ENCODE data around the gene CD2BP2. TPM values are rescaled to one million over a fixed set of nuclear protein-coding genes. Genes with fewer than 3 reads are reported as not detected.

The CD2BP2 gene
- total and polyA plus RNA-seq, 2 of the 13 experiments (the other 11 are each of a cell fraction or from before 2014, with no cell fraction given), result 24.9 to 54.6 TPM

DNA sequence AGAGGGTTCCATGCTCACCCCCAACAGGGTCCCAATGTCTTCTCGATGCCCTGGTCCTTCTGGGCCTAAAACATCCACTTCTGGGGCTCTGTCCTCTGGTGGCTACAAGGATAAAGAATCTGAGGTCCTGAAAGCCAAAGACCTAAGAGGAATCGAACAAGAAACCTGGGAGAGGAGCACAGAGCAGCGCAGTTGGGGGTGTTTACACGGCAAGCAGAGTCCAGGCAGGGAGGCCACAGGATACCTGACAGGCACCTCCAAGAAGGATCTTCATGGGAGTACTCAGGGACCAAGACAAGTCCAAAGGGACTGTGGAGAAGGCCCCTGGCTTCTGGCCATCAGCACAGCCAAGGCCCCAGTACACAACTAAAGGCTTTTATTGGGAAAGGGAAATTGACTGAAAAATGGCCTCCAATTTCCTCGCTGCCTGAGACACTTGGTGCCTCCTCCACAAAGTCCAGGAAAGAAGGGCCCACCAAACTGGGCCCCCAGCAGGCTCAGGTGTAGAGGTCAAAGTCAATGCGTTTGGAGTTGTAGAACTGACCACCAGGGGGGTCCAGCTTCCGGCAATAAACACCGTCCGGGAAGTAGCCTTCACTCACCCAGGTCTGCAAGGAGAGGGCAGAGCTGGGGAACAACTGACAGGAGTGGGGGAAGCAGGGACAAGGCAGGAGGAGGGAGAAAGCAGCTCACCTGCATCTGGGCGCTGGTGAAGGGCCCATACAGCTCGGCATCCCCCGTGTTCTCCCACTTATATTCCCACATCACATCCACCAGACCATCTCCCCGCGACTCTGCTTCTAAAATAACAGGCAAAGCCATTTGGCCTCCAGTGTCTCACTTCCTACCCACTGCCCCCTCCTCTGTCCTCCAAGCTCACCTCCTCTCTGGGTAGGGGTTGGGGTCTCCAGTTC is 2.4 kb downstream of the CD2BP2 start (continued):
- TF ChIP-seq, protein P1, sequence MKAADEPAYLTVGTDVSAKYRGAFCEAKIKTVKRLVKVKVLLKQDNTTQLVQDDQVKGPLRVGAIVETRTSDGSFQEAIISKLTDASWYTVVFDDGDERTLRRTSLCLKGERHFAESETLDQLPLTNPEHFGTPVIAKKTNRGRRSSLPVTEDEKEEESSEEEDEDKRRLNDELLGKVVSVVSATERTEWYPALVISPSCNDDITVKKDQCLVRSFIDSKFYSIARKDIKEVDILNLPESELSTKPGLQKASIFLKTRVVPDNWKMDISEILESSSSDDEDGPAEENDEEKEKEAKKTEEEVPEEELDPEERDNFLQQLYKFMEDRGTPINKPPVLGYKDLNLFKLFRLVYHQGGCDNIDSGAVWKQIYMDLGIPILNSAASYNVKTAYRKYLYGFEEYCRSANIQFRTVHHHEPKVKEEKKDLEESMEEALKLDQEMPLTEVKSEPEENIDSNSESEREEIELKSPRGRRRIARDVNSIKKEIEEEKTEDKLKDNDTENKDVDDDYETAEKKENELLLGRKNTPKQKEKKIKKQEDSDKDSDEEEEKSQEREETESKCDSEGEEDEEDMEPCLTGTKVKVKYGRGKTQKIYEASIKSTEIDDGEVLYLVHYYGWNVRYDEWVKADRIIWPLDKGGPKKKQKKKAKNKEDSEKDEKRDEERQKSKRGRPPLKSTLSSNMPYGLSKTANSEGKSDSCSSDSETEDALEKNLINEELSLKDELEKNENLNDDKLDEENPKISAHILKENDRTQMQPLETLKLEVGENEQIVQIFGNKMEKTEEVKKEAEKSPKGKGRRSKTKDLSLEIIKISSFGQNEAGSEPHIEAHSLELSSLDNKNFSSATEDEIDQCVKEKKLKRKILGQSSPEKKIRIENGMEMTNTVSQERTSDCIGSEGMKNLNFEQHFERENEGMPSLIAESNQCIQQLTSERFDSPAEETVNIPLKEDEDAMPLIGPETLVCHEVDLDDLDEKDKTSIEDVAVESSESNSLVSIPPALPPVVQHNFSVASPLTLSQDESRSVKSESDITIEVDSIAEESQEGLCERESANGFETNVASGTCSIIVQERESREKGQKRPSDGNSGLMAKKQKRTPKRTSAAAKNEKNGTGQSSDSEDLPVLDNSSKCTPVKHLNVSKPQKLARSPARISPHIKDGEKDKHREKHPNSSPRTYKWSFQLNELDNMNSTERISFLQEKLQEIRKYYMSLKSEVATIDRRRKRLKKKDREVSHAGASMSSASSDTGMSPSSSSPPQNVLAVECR (CRISPR knock-in tag; IDR thresholded peaks at IDR 0.05; ENCODE audit: borderline replicate concordance), result no peak
- TF ChIP-seq RNF2 (conservative IDR thresholded peaks at IDR 0.05; ENCODE audit: low read depth) (no peak), ZNF577 (CRISPR knock-in tag; IDR thresholded peaks at IDR 0.05; ENCODE audit: borderline replicate concordance, low read depth) (no peak), NFYC (CRISPR knock-in tag; IDR thresholded peaks at IDR 0.05) (no peak), ZNF589 (CRISPR knock-in tag; conservative IDR thresholded peaks at IDR 0.05) (no peak), ZNF546 (CRISPR knock-in tag; conservative IDR thresholded peaks at IDR 0.05) (no peak), ZNF629 (CRISPR knock-in tag; conservative IDR thresholded peaks at IDR 0.05) (no peak), SALL2 (CRISPR knock-in tag; IDR thresholded peaks at IDR 0.05) (no peak), ZNF772 (CRISPR knock-in tag; IDR thresholded peaks at IDR 0.05) (peak; percentile 72; the same call in 1 of the 2 replicates), ZMYM3 (CRISPR knock-in tag; IDR thresholded peaks at IDR 0.05) (no peak), ZNF564 (CRISPR knock-in tag; IDR thresholded peaks at IDR 0.05) (no peak)
- TF ChIP-seq, protein P2, sequence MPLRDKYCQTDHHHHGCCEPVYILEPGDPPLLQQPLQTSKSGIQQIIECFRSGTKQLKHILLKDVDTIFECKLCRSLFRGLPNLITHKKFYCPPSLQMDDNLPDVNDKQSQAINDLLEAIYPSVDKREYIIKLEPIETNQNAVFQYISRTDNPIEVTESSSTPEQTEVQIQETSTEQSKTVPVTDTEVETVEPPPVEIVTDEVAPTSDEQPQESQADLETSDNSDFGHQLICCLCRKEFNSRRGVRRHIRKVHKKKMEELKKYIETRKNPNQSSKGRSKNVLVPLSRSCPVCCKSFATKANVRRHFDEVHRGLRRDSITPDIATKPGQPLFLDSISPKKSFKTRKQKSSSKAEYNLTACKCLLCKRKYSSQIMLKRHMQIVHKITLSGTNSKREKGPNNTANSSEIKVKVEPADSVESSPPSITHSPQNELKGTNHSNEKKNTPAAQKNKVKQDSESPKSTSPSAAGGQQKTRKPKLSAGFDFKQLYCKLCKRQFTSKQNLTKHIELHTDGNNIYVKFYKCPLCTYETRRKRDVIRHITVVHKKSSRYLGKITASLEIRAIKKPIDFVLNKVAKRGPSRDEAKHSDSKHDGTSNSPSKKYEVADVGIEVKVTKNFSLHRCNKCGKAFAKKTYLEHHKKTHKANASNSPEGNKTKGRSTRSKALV (CRISPR knock-in tag; IDR thresholded peaks at IDR 0.05), result no peak
- TF ChIP-seq, protein P3, sequence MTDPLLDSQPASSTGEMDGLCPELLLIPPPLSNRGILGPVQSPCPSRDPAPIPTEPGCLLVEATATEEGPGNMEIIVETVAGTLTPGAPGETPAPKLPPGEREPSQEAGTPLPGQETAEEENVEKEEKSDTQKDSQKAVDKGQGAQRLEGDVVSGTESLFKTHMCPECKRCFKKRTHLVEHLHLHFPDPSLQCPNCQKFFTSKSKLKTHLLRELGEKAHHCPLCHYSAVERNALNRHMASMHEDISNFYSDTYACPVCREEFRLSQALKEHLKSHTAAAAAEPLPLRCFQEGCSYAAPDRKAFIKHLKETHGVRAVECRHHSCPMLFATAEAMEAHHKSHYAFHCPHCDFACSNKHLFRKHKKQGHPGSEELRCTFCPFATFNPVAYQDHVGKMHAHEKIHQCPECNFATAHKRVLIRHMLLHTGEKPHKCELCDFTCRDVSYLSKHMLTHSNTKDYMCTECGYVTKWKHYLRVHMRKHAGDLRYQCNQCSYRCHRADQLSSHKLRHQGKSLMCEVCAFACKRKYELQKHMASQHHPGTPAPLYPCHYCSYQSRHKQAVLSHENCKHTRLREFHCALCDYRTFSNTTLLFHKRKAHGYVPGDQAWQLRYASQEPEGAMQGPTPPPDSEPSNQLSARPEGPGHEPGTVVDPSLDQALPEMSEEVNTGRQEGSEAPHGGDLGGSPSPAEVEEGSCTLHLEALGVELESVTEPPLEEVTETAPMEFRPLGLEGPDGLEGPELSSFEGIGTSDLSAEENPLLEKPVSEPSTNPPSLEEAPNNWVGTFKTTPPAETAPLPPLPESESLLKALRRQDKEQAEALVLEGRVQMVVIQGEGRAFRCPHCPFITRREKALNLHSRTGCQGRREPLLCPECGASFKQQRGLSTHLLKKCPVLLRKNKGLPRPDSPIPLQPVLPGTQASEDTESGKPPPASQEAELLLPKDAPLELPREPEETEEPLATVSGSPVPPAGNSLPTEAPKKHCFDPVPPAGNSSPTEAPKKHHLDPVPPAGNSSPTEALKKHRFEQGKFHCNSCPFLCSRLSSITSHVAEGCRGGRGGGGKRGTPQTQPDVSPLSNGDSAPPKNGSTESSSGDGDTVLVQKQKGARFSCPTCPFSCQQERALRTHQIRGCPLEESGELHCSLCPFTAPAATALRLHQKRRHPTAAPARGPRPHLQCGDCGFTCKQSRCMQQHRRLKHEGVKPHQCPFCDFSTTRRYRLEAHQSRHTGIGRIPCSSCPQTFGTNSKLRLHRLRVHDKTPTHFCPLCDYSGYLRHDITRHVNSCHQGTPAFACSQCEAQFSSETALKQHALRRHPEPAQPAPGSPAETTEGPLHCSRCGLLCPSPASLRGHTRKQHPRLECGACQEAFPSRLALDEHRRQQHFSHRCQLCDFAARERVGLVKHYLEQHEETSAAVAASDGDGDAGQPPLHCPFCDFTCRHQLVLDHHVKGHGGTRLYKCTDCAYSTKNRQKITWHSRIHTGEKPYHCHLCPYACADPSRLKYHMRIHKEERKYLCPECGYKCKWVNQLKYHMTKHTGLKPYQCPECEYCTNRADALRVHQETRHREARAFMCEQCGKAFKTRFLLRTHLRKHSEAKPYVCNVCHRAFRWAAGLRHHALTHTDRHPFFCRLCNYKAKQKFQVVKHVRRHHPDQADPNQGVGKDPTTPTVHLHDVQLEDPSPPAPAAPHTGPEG (CRISPR knock-in tag; IDR thresholded peaks at IDR 0.05), result 0 out of 2 replicates have a peak, but pooled peaks have one; percentile 58
- TF ChIP-seq, protein P4, sequence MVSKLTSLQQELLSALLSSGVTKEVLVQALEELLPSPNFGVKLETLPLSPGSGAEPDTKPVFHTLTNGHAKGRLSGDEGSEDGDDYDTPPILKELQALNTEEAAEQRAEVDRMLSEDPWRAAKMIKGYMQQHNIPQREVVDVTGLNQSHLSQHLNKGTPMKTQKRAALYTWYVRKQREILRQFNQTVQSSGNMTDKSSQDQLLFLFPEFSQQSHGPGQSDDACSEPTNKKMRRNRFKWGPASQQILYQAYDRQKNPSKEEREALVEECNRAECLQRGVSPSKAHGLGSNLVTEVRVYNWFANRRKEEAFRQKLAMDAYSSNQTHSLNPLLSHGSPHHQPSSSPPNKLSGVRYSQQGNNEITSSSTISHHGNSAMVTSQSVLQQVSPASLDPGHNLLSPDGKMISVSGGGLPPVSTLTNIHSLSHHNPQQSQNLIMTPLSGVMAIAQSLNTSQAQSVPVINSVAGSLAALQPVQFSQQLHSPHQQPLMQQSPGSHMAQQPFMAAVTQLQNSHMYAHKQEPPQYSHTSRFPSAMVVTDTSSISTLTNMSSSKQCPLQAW (CRISPR knock-in tag; IDR thresholded peaks at IDR 0.05), result no peak
